ENCODE results near the gene PDE6G. TPM values are rescaled to one million over a fixed set of nuclear protein-coding genes. Genes with fewer than 3 reads are reported as not detected.

PDE6G gene
- total and polyA plus RNA-seq, 2 of the 13 experiments (the other 11 are each of a cell fraction or from before 2014, with no cell fraction given): 1.4 to 6.7 TPM

- TF ChIP-seq ZNF687 (CRISPR knock-in tag; IDR thresholded peaks at IDR 0.05) (peak; percentile 96), STAT5B (CRISPR knock-in tag; IDR thresholded peaks at IDR 0.05) (no peak)
Observed at GRCh38 chr17:81665205-81666091, 9.1 kb upstream of the PDE6G start (continued).

- no peaks in the 10 kb centered on the region for H3K9me3 ChIP-seq (ENCODE audit: low read length)
- H3K27me3 ChIP-seq (ENCODE audit: control insufficient read depth in 1 of 2, insufficient read depth in 2 of 2, low read length in 2 of 2): no peaks in the 10 kb centered on the region; a peak in 1 of 5 replicates
- intact Hi-C loops (cut with micrococcal nuclease; ENCODE audit: unreplicated experiment): no loop called here
- no peak for FAIRE-seq
- no peak for DNase-seq (ENCODE audit: low spot score)
- ChIA-PET POLR2A (interaction anchor here (1.0 to 6.3 kb wide), 4 partner anchors 11 to 50 kb away, joined by 4 to 54 read pairs (median 6); partner anchors contain the start of genes ARL16, HGS and MRPL12), CTCF (ENCODE audit: low intra/inter-chr PET ratio, low total read pairs) (no interaction called here)
- no peak overlapping the region for H2AFZ ChIP-seq (ENCODE audit: low read length)
- H3K27ac ChIP-seq (ENCODE audit: extremely low read length, insufficient read depth, low read length): no peak overlapping the region
- peaks cover 1 to 8% of the 10 kb centered on the region in 2 experiments; a peak in 2 of 5 replicates for H3K36me3 ChIP-seq (replicated peaks in 1 of 2; ENCODE audit: control insufficient read depth in 1 of 2, insufficient read depth in 2 of 2, low read length in 2 of 2)
- no peaks in the 10 kb centered on the region for H4K20me1 ChIP-seq (ENCODE audit: insufficient read depth, low read length)
- no peak overlapping the region for H3K4me2 ChIP-seq (ENCODE audit: low read depth, low read length)
- no peak for ATAC-seq
- peaks cover 45% of the 10 kb centered on the region for H3K4me1 ChIP-seq (ENCODE audit: insufficient read depth, low read length)
- in situ Hi-C loops (cut with HindIII; ENCODE audit: extremely low pct_ligation_motif_present, low pct_unique_long_range_greater_than_20kb): no loop called here
- no peak overlapping the region for H3K4me3 ChIP-seq (replicated peaks in 1 of 3; ENCODE audit: insufficient read depth in 1 of 3, low read depth in 2 of 3, low read length in 3 of 3)
- no TSS peak for BruUV-seq (replicated peaks)
- H3K9ac ChIP-seq (ENCODE audit: insufficient read depth, low read depth, low read length): no peak overlapping the region
- 84% methylated on average over 6 of the region's 7 CpGs for WGBS (ENCODE audit: low lambda C conversion rate)
- H3K79me2 ChIP-seq (ENCODE audit: insufficient read depth, low read length): peaks cover 30% of the 10 kb centered on the region
- TF ChIP-seq ZSCAN22 (CRISPR knock-in tag; IDR thresholded peaks at IDR 0.05) (no peak), ZFY (CRISPR knock-in tag; IDR thresholded peaks at IDR 0.05) (peak; percentile 32; the same call in 1 of the 2 replicates), KLF11 (CRISPR knock-in tag; IDR thresholded peaks at IDR 0.05) (no peak), SKI (IDR thresholded peaks at IDR 0.05; ENCODE audit: partially characterized antibody) (no peak), NR2F1 (CRISPR knock-in tag; IDR thresholded peaks at IDR 0.05) (no peak), ZBED4 (CRISPR knock-in tag; IDR thresholded peaks at IDR 0.05; ENCODE audit: borderline replicate concordance) (no peak), ZNF841 (CRISPR knock-in tag; IDR thresholded peaks at IDR 0.05; ENCODE audit: borderline replicate concordance) (no peak), ZNF343 (CRISPR knock-in tag; IDR thresholded peaks at IDR 0.05) (no peak), ARNT2 (CRISPR knock-in tag; IDR thresholded peaks at IDR 0.05; ENCODE audit: low read depth) (no peak), ZNF333 (CRISPR knock-in tag; IDR thresholded peaks at IDR 0.05; ENCODE audit: borderline replicate concordance) (0 out of 2 replicates have a peak, but pooled peaks have one; percentile 45), ZNF563 (CRISPR knock-in tag; IDR thresholded peaks at IDR 0.05) (0 out of 2 replicates have a peak, but pooled peaks have one; percentile 27)
Observed at GRCh38 chr17:81664051-81664470, 7.7 kb upstream of the PDE6G start.
